GM19035 (cell line): ENCODE results near the gene ANKRD2.

Experiments
- ATAC-seq: cut with Tn5 transposase; IDR thresholded peaks from one replicate; pipeline ENCODE4 v1.9.1; 2021; ENCODE audit not compliant: unreplicated experiment

The ANKRD2 gene

DNA sequence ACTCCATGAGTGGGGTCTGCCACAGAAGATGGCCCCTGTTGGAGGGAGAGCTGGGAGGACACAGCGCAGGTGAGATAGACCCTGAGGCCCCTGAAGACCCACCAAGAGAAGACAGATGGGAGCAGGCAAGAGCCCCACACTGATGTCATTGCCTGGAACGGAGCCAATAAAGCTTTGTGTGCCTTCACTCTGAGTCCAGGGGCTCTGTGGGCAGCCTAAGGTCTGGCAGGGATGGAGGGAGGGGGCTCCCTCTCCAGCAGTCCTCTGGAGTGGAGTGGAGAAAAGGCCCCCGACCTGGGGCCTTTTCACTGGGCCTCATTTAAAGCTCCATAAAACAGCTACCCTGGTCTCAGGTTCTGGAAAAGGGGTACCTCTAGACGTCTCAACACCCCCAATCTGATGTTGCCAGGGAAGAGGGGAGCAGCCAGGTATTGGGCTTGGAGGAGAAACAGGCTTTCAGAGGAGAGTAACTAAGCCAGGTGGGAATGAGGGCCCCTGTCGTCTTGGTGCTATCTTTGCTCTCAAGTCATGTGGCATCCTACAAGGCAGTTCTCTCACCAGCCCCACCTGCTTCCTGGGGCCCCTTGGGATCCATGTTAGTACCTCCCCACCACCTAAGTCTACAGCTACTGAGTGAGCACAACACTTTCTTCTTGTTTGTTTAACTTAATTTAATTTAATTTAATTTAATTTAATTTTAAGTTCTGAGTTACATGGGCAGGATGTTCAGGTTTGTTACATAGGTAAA lies 18.3 kb downstream of the ANKRD2 start:
- no peak for ATAC-seq

DNA sequence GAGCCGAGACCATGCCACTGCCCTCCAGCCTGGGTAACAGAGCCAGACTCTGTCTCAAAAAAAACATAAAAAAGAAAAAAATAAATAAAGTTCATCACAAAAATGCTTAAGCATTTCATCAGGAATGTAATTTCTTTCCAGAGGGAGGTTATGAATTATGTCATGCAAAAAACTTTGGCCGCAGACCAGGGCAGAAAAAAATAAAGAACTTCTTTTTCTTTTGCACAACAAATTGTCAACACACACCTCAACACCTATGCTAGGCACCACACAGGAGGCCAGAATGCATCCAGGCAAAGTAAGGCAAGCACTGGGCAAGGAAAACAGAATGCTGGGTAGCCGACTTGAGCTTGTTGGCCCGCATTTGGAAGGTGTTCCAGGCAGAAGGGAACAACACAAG lies 20.8 kb downstream of the ANKRD2 start:
- ATAC-seq, result no peak

DNA sequence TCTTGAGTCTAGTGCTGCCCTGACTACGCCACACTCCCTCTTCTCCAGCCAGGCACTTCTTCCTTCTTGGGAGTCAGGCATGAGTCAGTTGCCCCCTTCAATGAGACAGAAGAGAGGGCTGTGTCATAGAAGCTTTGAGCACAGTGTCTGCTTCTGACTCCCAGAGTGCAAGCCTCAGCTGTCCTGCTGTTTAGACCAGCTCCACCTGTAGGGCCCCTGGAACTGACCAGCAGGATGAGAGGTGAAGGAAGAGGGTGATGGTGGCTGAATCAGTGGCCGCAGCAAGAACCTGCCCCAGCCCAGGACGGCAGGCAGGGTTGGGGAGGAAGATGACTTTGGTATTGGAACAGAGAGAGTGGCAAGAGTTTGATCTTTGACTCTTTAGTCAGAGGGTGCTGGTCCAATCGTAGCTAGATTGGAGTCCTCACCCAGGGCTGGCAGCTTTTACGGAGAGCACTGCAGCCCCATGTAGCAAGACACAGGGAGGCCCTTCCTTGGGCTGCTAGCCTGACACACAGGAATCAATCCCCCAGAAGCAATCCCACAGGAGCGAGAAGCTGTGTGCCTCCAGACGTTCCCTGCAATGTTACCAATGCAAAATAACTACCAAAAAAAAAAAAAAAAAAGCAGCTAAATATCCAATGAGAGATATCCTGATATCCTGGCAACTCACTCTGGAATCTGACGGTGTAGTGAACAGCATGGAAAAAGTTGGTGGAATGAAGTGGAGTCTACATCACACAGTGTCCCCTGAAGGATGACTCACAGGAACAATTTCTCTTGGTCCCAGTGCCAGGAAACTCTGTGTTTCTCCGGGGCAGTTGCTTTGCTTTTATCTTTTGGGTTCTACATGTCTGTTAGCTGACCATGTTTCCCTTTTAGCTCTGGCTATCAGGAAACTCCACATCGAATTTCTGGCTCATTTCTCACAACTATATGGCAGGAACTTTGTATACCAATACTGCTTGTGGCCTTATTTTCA lies 23.8 kb downstream of the ANKRD2 start:
- ATAC-seq, result no peak

DNA sequence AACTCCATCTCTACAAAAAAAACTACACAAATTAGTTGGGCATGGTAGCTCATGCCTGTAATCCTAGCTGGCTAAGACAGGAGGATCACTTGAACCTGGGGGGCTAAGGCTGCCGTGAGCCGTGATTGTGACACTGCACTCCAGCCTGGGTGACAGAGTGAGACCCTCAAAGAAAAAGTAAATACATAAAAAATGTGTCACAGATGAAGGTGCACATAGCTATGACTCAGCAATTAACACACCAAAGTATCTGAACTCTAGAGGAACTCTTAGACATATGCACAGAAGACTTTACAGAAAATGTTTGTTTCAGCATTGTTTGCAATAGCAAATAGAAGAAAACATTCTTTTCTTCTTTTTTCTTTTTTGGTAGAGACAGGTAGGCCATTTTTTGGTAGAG lies 25.2 kb downstream of the ANKRD2 start:
- ATAC-seq, result no peak

DNA sequence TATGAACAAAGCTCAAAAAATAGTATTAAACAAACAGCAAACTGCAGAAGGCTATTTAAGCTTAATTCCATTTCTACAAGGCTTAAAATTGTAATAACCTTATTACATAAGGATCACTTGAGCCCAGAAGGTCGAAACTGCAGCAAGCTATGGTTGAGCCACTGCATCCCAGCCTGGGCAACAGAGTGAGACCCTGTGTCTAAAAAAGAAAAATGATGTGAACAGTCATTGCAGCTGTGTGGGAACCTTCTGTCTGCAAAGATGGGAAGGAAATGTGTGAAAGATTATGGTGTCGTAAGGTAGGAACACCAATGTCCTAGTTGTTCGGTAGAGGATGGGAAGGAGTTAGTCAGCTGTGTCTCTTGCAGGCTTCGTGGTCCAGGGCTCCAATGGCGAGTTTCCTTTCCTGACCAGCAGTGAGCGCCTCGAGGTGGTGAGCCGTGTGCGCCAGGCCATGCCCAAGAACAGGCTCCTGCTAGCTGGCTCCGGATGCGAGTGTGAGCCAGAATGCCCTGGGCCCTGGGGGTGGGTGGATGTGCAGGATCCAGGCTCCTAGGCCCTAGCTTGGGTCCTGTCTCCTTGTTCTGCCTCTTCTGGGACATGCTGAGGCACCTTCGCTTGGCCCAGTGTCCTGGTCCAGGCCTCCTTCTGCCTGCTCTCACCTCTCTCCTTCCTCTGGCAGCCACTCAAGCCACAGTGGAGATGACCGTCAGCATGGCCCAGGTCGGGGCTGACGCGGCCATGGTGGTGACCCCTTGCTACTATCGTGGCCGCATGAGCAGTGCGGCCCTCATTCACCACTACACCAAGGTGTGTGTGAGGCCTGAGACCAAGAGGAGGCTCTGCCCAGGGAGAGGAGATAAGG lies 26.1 kb downstream of the ANKRD2 start:
- no peak for ATAC-seq

DNA sequence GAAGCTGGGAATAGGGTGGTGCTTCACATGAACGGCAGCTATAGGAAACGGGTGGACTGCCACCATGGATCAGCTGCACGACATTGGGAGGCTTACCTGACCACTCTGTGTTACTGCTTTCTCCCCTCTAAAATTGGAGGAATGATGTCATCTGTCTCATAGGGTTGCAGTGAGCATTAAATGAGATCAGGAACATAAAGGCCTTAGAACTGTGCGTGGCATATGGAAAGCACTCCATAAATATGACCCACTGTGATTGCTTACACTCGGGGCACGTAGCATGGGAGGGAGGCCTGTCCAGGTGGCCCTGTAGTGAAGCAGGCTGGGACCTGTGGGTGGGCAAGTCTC lies 26.7 kb downstream of the ANKRD2 start:
- no peak for ATAC-seq

DNA sequence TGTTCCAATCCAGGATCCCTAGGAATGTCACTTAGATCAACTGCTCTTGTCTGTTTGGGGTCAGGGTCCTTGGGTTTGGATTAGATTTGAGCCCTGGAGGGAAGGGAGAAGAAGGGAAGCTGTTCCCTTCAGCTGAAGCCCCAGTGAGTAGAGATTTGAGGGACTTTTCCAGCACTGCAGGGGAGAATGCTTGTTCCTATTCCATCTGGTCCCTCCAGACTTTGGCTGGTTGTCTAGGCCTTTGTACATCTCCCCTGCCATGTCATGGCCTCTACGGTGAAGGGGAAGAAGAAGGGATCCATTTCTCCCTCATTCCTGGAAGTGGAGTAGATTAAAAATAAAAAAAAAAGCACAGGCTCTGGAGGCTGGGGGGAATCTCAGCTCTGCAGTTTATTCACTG lies 28.0 kb downstream of the ANKRD2 start:
- no peak for ATAC-seq

DNA sequence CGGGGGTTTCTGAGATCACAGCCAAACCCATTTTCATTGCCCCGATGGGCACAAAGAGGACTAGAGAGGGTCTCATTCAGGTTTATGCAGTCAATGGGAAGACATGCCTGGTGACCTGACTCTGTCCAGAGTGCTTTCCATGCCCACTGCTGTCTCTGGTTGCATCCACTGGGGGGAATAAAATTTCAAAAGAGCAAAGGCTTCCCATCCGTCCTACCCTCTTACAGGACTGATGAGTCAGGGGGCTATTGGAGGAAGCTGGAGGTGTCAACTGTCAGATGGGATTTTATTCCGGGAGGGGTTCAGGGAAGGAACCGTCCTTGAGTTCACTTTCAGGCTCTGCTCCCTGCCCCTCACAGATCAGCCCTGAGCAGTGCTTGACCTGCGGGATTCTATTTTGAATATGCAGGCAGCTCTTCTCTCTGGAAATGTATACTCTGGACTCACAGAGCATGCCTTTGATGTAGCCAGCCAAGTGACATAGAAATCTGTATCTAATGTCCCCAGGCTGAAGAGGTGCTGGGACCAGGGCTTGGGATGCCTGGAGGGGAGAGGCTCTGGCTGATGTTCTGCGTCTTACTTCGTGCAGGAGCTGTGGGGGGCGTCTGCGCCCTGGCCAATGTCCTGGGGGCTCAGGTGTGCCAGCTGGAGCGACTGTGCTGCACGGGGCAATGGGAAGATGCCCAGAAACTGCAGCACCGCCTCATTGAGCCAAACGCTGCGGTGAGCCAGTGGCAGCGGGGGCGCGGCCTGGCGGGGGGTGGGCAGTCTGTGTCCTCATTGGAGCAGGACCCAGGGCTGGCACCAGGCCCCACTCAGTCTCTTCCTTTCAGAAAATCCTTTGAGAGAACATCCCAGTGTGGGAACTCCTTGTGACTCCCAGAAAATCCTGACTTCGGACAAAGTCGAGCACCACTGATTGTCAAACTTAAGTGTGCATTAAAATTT lies 29.0 kb downstream of the ANKRD2 start:
- no peak for ATAC-seq

DNA sequence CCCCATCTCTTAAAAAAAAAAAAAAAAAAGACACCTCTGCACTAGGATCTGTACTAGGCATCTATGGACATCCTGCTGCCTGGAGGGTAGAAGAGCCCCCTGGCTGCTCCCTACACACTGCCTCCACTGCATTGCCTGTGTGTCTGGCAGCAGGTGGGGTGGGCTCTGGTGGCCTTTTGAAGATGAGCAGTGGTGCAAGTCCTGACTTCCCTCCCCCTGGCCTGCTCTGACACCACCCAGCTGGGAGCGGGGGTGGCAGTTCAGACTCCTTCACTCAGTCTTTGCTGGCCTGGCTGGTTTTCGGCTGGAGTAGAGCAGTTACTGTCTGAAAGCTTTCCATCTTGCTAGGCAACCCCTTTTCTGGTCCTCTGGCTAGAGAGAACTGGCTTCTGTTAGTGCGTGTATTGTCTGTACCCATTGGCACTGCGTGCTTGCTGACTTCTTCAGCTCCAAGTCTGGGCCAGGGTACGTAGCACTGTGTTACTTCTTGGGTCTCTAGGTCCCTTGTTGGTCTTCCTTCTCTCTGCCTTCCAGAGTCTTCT lies 34.6 kb downstream of the ANKRD2 start:
- ATAC-seq, result no peak

DNA sequence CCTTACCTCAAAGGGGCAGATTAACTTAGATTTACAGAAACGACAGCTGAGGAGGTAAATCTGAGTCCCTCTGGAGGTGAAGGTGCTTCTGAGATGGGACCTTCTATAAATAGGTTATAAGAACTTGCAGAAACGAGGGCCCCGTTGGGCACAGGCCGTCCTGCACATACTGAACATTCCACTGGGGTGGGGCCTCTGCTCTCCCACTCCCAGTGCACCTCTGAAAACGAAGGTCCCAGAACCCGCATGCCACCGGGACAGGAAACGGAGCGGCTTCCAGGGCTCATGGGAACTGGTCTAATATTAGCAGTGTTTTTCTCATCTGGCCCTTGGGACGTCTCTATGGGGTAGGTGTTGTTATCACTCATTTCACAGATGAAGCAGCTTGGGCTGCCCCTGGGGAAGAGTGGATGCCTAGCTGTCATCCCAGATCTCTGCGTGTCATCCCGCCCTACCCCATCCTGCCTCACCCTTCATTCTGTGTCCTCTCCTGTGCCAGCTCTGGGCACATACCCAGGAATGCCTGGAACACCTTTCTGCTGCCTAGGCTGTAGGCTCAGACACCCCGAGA lies 36.5 kb downstream of the ANKRD2 start:
- ATAC-seq, result no peak

DNA sequence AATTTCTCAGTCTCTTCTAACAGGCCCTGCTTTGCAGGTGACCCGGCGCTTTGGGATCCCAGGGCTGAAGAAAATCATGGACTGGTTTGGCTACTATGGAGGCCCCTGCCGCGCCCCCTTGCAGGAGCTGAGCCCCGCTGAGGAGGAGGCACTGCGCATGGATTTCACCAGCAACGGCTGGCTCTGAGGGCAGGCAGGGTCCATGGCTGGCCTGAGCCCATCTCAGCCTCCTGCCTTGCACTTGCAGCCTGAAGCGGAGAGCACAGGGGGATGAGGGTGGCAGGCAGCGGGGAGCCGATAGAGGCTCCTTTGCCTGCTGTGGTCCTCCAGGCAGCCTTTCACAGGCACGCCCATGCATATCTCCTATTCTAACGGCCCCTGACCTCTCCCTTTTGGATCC lies 38.9 kb downstream of the ANKRD2 start:
- no peak for ATAC-seq

DNA sequence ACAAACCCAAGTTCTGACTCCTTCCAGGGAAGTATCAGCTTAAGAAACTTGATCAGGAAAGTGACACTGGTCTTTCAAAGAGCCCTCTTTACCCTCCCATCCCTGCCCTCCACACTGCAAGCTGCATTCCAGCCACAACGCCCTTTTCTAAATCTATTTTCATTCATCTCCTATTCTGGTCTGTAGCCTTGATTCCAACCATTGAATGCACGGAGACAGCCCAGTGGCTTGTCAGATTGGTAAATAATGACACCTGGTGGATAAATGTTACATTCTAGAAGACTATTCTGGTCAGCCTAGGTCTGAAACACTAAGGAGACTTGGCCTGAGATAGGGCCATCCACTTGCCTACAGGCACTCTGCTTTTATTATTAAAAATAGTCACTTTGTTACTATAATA lies 39.8 kb downstream of the ANKRD2 start:
- no peak for ATAC-seq

DNA sequence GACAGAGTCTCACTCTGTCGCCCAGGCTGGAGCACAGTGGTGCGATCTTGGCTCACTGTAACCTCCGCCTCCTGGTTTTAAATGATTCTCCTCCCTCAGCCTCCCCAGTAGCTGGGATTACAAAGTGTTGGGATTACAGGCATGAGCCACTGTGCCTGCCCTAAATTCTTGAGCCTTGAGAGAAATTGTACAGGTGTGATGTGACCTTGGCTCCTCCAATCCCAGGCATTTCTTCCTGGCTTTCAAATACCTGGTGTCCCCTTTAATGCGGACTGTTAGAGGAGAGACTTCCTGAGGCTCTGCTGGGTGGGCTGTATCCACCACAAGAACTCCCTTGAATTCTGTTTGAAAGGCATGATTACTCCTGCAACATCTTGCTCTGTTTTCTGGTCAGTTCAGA lies 45.7 kb downstream of the ANKRD2 start:
- ATAC-seq, result no peak

DNA sequence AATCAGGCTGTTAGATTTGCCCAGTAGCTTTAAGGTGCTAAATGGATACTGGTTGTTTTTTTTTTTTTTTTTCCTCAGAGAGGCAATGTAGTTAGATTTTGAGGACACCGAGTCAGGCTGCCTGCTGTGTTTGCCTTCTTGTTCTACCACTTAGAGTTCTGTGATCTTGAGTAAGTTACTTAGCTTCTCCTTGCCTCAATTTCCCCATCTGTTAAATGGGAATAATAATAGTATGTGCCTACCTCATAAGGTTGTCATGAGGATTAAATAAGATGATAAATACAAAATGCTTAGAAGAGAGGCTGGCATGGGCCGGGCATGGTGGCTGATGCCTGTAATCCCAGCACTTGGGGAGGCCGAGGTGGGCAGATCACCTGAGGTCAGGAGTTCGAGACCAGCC lies 46.2 kb downstream of the ANKRD2 start:
- ATAC-seq, result no peak

DNA sequence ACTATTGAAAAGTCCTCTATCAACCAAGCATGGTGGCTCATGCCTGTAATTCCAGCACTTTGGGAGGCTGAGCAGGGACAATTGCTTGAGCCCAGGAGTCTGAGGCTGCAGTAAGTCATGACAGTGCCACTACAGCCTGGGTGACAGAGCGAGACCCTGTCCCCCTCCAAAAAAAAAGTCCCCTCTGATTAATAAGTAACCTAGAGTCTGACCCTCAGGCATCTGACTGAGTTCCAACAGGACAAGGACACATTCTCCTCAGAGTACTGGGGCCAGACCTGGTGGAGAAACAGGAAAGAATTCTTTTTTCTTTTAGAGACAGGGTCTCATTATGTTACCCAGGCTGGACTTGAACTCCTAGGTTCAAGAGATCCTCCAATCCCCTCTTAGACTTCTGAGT lies 50.7 kb downstream of the ANKRD2 start:
- no peak for ATAC-seq

DNA sequence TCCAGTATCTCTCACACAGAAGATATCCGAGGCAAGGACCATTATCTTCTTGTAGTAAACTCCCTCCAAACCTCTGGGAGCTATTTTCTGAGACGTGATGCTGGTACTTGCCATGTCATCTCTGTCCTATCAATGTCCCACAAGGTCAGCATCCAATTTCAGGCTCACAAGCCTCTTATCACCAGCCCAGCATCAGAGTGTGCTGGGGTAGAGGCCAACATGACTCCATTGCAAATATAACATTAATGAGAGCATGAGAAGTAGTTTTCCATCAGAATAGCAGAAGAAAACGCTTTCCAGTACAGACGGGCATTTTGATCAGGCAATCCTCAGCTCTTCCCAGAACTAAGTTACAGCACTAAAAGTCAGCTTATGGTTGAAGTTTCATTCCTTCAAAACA lies 55.2 kb downstream of the ANKRD2 start:
- ATAC-seq, result no peak

DNA sequence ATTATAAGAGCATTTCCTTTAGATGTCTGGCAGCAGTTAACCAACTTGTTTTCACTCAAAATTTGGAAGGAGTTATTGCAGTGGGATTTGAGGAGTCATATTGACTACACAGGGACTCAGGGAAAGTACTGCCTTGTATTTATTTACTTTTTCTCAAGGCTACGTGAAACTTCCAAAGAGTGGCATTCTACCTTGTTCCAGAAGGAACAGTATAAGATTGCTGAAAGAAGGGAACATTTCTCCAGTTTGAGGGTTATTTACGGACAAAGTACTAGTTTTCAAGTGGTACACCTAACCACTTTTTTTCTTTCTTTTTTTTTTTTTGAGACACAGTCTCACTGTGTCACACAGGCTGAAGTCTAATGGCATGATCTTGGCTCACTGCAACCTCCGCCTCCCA lies 55.6 kb downstream of the ANKRD2 start:
- ATAC-seq, result no peak

DNA sequence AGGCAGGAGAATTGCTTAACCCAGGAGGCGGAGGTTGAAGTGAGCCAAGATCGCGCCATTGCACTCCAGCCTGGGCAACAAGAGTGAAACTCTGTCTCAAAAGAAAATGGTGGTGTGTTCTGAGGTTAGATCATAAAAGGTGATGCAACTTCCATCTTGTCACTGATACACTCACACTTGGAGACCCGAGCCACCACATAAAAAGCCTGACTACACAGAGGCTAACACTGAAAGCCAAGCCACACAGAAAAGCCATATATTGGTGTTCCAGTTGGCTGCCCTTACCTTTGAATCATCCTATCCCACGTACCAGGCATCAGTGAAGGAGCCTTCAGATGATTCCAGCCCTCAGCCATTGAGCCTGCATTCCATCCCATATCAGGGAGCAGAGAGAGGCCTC lies 56.7 kb downstream of the ANKRD2 start:
- no peak for ATAC-seq

DNA sequence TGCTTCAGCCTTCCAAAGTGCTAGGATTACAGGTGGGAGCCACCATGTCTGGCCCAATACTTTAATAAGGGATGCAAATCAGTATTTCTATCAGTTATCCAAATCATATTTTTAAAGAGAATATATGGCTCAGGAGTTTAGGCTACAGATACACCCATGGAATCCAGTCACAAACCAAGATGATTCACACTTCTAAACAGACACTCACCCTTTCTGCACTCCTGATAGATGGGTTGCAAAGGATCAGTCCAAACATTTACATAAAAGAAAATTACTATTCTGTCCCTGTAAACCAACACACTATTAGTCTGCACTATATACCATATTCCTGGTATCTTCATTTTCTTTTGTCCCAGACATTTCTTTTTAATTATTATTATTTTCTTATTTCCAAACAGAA lies 58.5 kb downstream of the ANKRD2 start:
- ATAC-seq, result no peak
